HCT116 (cell line): Measurements from ENCODE around the gene USP50. TPM values are rescaled to one million over a fixed set of nuclear protein-coding genes. Genes with fewer than 3 reads are reported as not detected.

ENCODE experiments used
- ATAC-seq: fragments of 200-7000 bp; cut with Tn5 transposase; 2 replicates; pipeline ENCODE4 v1.9.1; 2020; ENCODE audit warnings: mild to moderate bottlenecking, moderate library complexity
- BruUV-seq: library from RNA; stranded (reverse); fragments of 400-500 nt; replicated peaks from 2 replicates; lab custom pipeline; 2021; lab: Mats Ljungman, UMichigan
- CTCF ChIA-PET: fragments of 300-600 bp; sonication (Branson Sonifier 250); formaldehyde crosslinking; loops from one replicate; lab custom pipeline; 2021; ENCODE audit warnings: antibody characterized with exemption; lab: Charles Lee
- POLR2A ChIA-PET: fragments of 300-600, 350-600 bp; sonication (Branson Sonifier 250); formaldehyde crosslinking; loops from one replicate; lab custom pipeline; 2021; ENCODE audit warnings: antibody characterized with exemption; lab: Charles Lee
- RAD21 ChIA-PET, 2 experiments: fragments of 300-600 bp; sonication (Branson Sonifier 250); formaldehyde crosslinking; loops; one replicate each; lab custom pipeline; 2023; ENCODE audit warnings: low total read pairs in 2 of 2; ENCODE audit not compliant: uncharacterized antibody in 2 of 2, unreplicated experiment in 2 of 2, low non-redundant PET in 1 of 2; lab: Charles Lee
- DNase-seq: peaks from one replicate; pipeline ENCODE4 v3.0.0-alpha.2; 2010; ENCODE audit warnings: low read depth, low spot score
- H2AFZ ChIP-seq: fragments of 200-600 bp; shearing (Covaris generic), sonication (generic); 2 replicates; pipeline ENCODE4 v1.6.1; 2017; ENCODE audit warnings: low read depth, mixed run types, mixed read lengths, antibody characterized with exemption, low read length; ENCODE audit not compliant: poor library complexity, severe bottlenecking
- H3K27ac ChIP-seq: 2 replicates; pipeline ENCODE4 v1.5.1; 2012; ENCODE audit warnings: low read depth, low read length
- H3K27me3 ChIP-seq: fragments of 200-600 bp; sonication (generic); 2 replicates; pipeline ENCODE4 v1.6.1; 2016; ENCODE audit warnings: mixed run types, low read length, mixed read lengths; ENCODE audit not compliant: insufficient read depth
- H3K36me3 ChIP-seq, 2 experiments: fragments of 200-500 bp in 1 of 2; fragments of 200-600 bp in 1 of 2; sonication (Bioruptor generic) in 1 of 2; sonication (generic) in 1 of 2; 2 replicates each; pipeline versions ENCODE4 v1.5.1 to v1.6.1; 2014 to 2016; ENCODE audit warnings: low read length in 2 of 2, inconsistent platforms in 1 of 2, mixed read lengths in 1 of 2, mixed run types in 1 of 2; ENCODE audit not compliant: insufficient read depth in 2 of 2, control insufficient read depth in 1 of 2
- H3K4me1 ChIP-seq, 2 experiments: fragments of 200-600 bp in 1 of 2; sonication (generic) in 1 of 2; 2 replicates each; pipeline versions ENCODE4 v1.5.1 to v1.6.1; 2012 to 2017; ENCODE audit warnings: low read length in 2 of 2, inconsistent platforms in 1 of 2, mild to moderate bottlenecking in 1 of 2, mixed read lengths in 1 of 2, mixed run types in 1 of 2, moderate library complexity in 1 of 2; ENCODE audit not compliant: insufficient read depth in 2 of 2, control insufficient read depth in 1 of 2
- H3K4me2 ChIP-seq: fragments of 200-600 bp; sonication (generic); 2 replicates; pipeline ENCODE4 v1.6.1; 2017; ENCODE audit warnings: mixed run types, low read length, mixed read lengths
- H3K4me3 ChIP-seq, 2 experiments: fragments of 200-600 bp in 1 of 2; sonication (generic) in 1 of 2; replicated peaks in 1 of 2; 2 replicates each; pipeline ENCODE4 v1.5.1; 2011 to 2016; ENCODE audit warnings: low read length in 2 of 2, control low read depth in 1 of 2, low read depth in 1 of 2, mild to moderate bottlenecking in 1 of 2, mixed read lengths in 1 of 2, mixed run types in 1 of 2
- H3K79me2 ChIP-seq: fragments of 200-600 bp; sonication (generic); 2 replicates; pipeline ENCODE4 v1.6.1; 2017; ENCODE audit warnings: mild to moderate bottlenecking, mixed run types, low read length, moderate library complexity, mixed read lengths; ENCODE audit not compliant: insufficient read depth
- H3K9ac ChIP-seq: fragments of 200-600 bp; sonication (generic); 2 replicates; pipeline ENCODE4 v1.6.1; 2016; ENCODE audit warnings: low read length, mixed read lengths
- H3K9me2 ChIP-seq: fragments of 200-600 bp; sonication (generic), shearing (Covaris generic); 2 replicates; pipeline ENCODE4 v1.6.1; 2017; ENCODE audit warnings: mixed run types, mild to moderate bottlenecking, moderate library complexity; ENCODE audit not compliant: insufficient read depth
- H3K9me3 ChIP-seq, 2 experiments: fragments of 200-500 bp in 1 of 2; fragments of 200-600 bp in 1 of 2; sonication (Bioruptor generic) in 1 of 2; sonication (generic) in 1 of 2; 2 replicates each; pipeline ENCODE4 v1.6.1; 2014 to 2017; ENCODE audit warnings: low read length in 2 of 2, mixed read lengths in 2 of 2, inconsistent platforms in 1 of 2, low read depth in 1 of 2, mild to moderate bottlenecking in 1 of 2, mixed run types in 1 of 2, moderate library complexity in 1 of 2; ENCODE audit not compliant: control insufficient read depth in 1 of 2, insufficient read depth in 1 of 2
- H4K20me1 ChIP-seq: fragments of 200-600 bp; sonication (generic), shearing (Covaris generic); 2 replicates; pipeline ENCODE4 v1.6.1; 2017; ENCODE audit warnings: mixed run types, mild to moderate bottlenecking, moderate library complexity; ENCODE audit not compliant: insufficient read depth
- CEBPB ChIP-seq: IDR thresholded peaks from 2 replicates; pipeline ENCODE4 v1.6.1; 2012; ENCODE audit warnings: low read depth
- ELF1 ChIP-seq: IDR thresholded peaks from 2 replicates; pipeline ENCODE4 v1.6.1; 2012; ENCODE audit warnings: low read depth, borderline replicate concordance
- FOSL1 ChIP-seq: IDR thresholded peaks from 2 replicates; pipeline ENCODE4 v1.6.1; 2012; ENCODE audit warnings: low read depth
- JUND ChIP-seq: IDR thresholded peaks from 2 replicates; pipeline ENCODE4 v1.6.1; 2012
- POLR2A ChIP-seq: IDR thresholded peaks from 2 replicates; pipeline ENCODE4 v1.7.0; 2011; ENCODE audit warnings: borderline replicate concordance; ENCODE audit not compliant: insufficient read depth, insufficient read length; ENCODE audit errors: extremely low read depth
- POLR2AphosphoS5 ChIP-seq: IDR thresholded peaks from 2 replicates; pipeline ENCODE4 v1.6.1; 2011; ENCODE audit warnings: mild to moderate bottlenecking, low read depth, low read length, moderate library complexity
- SIN3A ChIP-seq: IDR thresholded peaks from 2 replicates; pipeline ENCODE4 v1.6.1; 2012; ENCODE audit warnings: low read depth
- SRF ChIP-seq: IDR thresholded peaks from 2 replicates; pipeline ENCODE4 v1.6.1; 2012; ENCODE audit warnings: low read depth
- YY1 ChIP-seq: IDR thresholded peaks from 2 replicates; pipeline ENCODE4 v1.6.1; 2011; ENCODE audit warnings: low read length, low read depth, moderate library complexity, mild to moderate bottlenecking; ENCODE audit not compliant: insufficient replicate concordance; ENCODE audit errors: extremely low read depth
- ZFX ChIP-seq: fragments of 450-650 bp; IDR thresholded peaks from 2 replicates; pipeline ENCODE4 v1.6.1; 2017
- intact Hi-C: fragments of 100-400 bp; cut with micrococcal nuclease; formaldehyde crosslinking; loops from 2 replicates; pipeline ENCODE4 v1.10.0; 2022
- total RNA-seq: library from RNA; stranded (reverse); gene quantifications from one replicate; pipeline ENCODE4 v1.2.1, GENCODE V29; 2021; ENCODE audit not compliant: unreplicated experiment
- TF ChIP-seq, protein P1 (sequence below), 3 experiments: fragments of 200-600 bp in 1 of 3; sonication (generic) in 1 of 3; IDR thresholded peaks in 2 of 3; conservative IDR thresholded peaks in 1 of 3; 2 replicates each; pipeline ENCODE4 v1.5.1; 2012 to 2017; ENCODE audit warnings: low read depth in 2 of 3, low read length in 2 of 3, antibody characterized with exemption in 1 of 3, borderline replicate concordance in 1 of 3, control low read depth in 1 of 3, mild to moderate bottlenecking in 1 of 3, mixed read lengths in 1 of 3, mixed run types in 1 of 3, moderate library complexity in 1 of 3; ENCODE audit not compliant: insufficient read depth in 1 of 3
- TF ChIP-seq, protein P2 (sequence below): IDR thresholded peaks from 2 replicates; pipeline ENCODE4 v1.6.1; 2012

Gene USP50
- total RNA-seq, 1 experiment from 2014 or later = not detected

DNA sequence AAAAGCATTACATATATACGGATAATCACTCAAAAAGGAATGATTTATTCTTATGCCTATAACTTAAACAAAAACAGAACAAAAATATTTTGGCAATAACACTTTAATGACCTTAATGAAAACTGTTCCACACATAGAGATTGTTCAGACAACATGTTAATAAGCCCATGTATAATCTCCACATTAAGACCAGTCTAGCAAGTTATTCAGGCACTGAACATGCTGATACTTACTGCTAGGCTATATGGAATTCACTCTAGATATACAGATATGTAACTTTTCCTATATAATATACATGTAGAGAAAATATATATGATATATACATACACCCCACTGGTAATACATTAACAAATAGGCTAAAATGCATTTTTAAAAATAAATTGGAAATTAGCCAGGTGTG lies 43.8 kb upstream of the USP50 start:
- DNase-seq (no peak), ATAC-seq (no peak)
- Histone ChIP-seq H3K9ac (no peak overlapping the region), H3K27me3 (no peaks in the 10 kb centered on the region), H3K4me1 (no peaks in the 10 kb centered on the region), H3K9me3 (no peaks in the 10 kb centered on the region), H3K4me3 (no peak overlapping the region), H4K20me1 (0 out of 2 replicates have a peak, but pooled peaks cover 5% of the 10 kb centered on the region), H2AFZ (no peak overlapping the region), H3K79me2 (no peaks in the 10 kb centered on the region), H3K36me3 (peaks cover 32 to 40% of the 10 kb centered on the region in 2 experiments), H3K27ac (no peak overlapping the region), H3K9me2 (no peaks in the 10 kb centered on the region), H3K4me2 (no peak overlapping the region)
- POLR2A ChIA-PET = no interaction called here
- RAD21 ChIA-PET = no interaction called here
- TF ChIP-seq ZFX = no peak
- TF ChIP-seq POLR2AphosphoS5 = no peak
- TF ChIP-seq ELF1 = no peak
- no peak for TF ChIP-seq YY1
- no peak for TF ChIP-seq POLR2A
- TF ChIP-seq, protein P1, sequence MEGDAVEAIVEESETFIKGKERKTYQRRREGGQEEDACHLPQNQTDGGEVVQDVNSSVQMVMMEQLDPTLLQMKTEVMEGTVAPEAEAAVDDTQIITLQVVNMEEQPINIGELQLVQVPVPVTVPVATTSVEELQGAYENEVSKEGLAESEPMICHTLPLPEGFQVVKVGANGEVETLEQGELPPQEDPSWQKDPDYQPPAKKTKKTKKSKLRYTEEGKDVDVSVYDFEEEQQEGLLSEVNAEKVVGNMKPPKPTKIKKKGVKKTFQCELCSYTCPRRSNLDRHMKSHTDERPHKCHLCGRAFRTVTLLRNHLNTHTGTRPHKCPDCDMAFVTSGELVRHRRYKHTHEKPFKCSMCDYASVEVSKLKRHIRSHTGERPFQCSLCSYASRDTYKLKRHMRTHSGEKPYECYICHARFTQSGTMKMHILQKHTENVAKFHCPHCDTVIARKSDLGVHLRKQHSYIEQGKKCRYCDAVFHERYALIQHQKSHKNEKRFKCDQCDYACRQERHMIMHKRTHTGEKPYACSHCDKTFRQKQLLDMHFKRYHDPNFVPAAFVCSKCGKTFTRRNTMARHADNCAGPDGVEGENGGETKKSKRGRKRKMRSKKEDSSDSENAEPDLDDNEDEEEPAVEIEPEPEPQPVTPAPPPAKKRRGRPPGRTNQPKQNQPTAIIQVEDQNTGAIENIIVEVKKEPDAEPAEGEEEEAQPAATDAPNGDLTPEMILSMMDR (IDR thresholded peaks at IDR 0.05 in 2 of 3, conservative IDR thresholded peaks at IDR 0.05 in 1 of 3; ENCODE audit: borderline replicate concordance in 1 of 3, insufficient read depth in 1 of 3, low read depth in 2 of 3, low read length in 2 of 3) = no peak
- TF ChIP-seq JUND = no peak
- TF ChIP-seq FOSL1 = no peak
- TF ChIP-seq, protein P2, sequence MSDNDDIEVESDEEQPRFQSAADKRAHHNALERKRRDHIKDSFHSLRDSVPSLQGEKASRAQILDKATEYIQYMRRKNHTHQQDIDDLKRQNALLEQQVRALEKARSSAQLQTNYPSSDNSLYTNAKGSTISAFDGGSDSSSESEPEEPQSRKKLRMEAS = no peak
- TF ChIP-seq SRF = no peak
- no peak for TF ChIP-seq SIN3A
- no peak for TF ChIP-seq CEBPB
- intact Hi-C loops = no loop called here
- BruUV-seq = no TSS peak
- CTCF ChIA-PET = no interaction called here
